GM12865 (cell line): ENCODE results near the gene USP26.
"Not testable (repeated sequence)": the region's sequence is repeated elsewhere in the genome, so short reads cannot be mapped to it uniquely, and the experiment has no call there.

Experiments used
- DNase-seq: peaks from one replicate; pipeline ENCODE4 v3.0.0; 2010; ENCODE audit warnings: low read depth
- H3K4me3 ChIP-seq: 2 replicates; pipeline ENCODE4 v1.5.1; 2011; ENCODE audit warnings: mild to moderate bottlenecking, low read depth, low read length, control low read depth
- CTCF ChIP-seq: IDR thresholded peaks from 2 replicates; pipeline ENCODE4 v1.5.1; 2011; ENCODE audit warnings: low read length, control low read depth, low read depth, inconsistent platforms; ENCODE audit not compliant: insufficient read depth; ENCODE audit errors: missing control alignments

USP26 gene

GRCh38 chrX:133054761-133055405 lies 42.0 kb downstream of the USP26 start:
- no peak for TF ChIP-seq CTCF
- H3K4me3 ChIP-seq, result no peak overlapping the region
- no peak for DNase-seq

DNA sequence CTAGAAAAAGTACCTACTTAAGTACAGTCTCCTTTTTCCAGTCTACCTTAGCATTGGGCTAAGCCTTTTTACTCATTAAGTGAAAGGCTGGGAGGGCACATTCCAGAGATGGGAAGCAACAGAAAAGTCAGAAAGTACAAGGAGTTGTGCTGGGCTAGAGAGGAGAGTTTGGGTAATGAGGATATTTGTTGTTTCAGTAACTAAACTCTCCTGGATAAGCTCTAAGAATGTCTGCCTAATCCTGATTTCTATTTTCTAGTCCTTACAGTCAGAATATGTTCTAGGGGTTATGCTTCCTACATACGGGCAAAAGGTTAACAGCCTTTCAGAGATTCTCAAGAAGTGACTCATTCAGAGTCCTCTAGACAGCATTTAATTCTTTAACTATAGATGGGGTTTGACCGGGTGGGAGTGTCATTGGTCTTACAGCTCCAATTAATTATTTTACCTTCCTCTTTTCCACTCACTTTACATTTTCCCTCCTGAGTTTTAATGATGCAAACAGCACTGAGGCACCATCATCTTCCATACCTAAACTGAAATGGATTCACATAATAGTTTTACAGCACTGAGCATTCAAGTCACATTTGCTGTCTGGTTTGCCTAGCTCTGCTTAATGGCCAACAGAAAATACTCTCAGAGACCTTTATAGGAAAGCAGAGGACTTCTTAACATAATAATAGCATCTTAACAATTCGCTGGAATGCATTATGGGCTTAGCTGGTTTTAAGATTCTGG lies 42.9 kb downstream of the USP26 start:
- no peak for TF ChIP-seq CTCF
- no peak overlapping the region for H3K4me3 ChIP-seq
- DNase-seq, result no peak

- H3K4me3 ChIP-seq, result no peak overlapping the region
- no peak for DNase-seq
- TF ChIP-seq CTCF, result no peak
Measured at GRCh38 chrX:133048751-133049150, 48.2 kb downstream of the USP26 start.

DNA sequence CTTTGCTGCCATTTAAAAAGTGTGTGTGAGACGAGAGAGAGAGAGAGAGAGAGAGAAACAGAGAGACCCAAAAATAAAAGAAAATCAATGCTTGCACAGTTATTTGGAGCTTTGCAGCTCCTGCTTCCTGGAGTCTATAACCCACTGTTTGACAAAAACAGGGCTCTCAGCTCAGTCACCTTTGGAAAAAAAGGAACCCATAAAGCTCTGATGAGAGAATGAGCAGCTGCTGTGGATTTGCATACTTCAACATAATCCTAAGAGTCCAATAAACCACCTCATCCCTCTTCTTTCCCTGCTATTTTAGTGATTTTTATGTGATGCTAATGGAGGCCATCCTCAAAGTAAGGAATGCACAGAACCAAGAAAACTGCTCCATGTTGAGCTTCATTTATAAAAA lies 50.3 kb downstream of the USP26 start:
- no peak for TF ChIP-seq CTCF
- no peak for DNase-seq
- H3K4me3 ChIP-seq, result no peak overlapping the region

- H3K4me3 ChIP-seq, result no peak overlapping the region
- no peak for DNase-seq
- TF ChIP-seq CTCF, result no peak
Measured at GRCh38 chrX:133045986-133046385, 50.9 kb downstream of the USP26 start.

DNA sequence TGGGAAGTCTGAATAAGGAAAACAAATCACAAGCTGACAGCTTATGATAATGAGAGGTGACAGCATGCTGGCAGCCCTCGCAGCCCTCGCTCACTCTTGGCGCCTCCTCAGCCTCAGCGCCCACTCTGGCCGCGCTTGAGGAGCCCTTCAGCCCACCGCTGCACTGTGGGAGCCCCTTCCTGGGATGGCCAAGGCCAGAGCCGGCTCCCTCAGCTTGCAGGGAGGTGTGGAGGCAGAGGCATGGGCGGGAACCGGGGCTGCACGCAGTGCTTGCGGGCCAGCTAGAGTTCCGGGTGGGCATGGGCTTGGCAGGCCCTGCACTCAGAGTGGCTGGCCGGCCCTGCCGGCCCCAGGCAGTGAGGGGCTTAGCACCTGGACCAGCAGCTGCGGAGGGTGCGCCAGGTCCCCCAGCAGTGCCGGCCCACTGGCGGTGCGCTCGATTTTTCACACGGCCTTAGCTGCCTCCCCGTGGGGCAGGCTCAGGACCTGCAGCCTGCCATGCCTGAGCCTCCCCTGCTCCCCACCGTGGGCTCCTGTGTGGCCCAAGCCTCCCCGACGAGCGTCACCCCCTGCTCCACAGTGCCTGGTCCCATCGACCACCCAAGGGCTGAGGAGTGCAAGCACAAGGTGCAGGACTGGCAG lies 52.6 kb downstream of the USP26 start:
- not testable (repeated sequence) for DNase-seq, H3K4me3 ChIP-seq

- no peak overlapping the region for H3K4me3 ChIP-seq
- no peak for DNase-seq
- no peak for TF ChIP-seq CTCF
Measured at GRCh38 chrX:133042260-133042659, 54.6 kb downstream of the USP26 start.
